H1 (cell line): ENCODE data around the gene PCCA. TPM values are rescaled to one million over a fixed set of nuclear protein-coding genes. Genes with fewer than 3 reads are reported as not detected.

Experiments used
- CTCF ChIA-PET: fragments of 300-600 bp; sonication (Branson Sonifier 250); formaldehyde crosslinking; loops from one replicate; lab custom pipeline; 2021; ENCODE audit not compliant: partially characterized antibody; lab: Charles Lee
- POLR2A ChIA-PET: fragments of 300-600 bp; sonication (Branson Sonifier 250); formaldehyde crosslinking; loops from one replicate; lab custom pipeline; 2021; ENCODE audit warnings: inconsistent platforms; ENCODE audit not compliant: partially characterized antibody; lab: Charles Lee
- DNase-seq, 2 experiments: peaks; one replicate each; pipeline versions ENCODE4 v3.0.0 to v3.0.0-alpha.2; 2010 to 2022; ENCODE audit warnings: low spot score in 2 of 2, low read depth in 1 of 2, mixed read lengths in 1 of 2
- FAIRE-seq: peaks from 2 replicates; lab custom pipeline; 2011; peaks lifted over from hg19 to GRCh38; lab: Jason Lieb, UNC
- H2AFZ ChIP-seq: 2 replicates; pipeline ENCODE4 v1.8.1; 2012; ENCODE audit warnings: low read length, inconsistent platforms
- H2AK5ac ChIP-seq: 2 replicates; pipeline ENCODE4 v1.6.1; 2013; ENCODE audit warnings: low read depth, low read length
- H2BK120ac ChIP-seq: replicated peaks from 2 replicates; pipeline ENCODE3; 2013; ENCODE audit warnings: low read depth, low read length, inconsistent platforms
- H2BK12ac ChIP-seq: 2 replicates; pipeline ENCODE4 v1.6.1; 2013; ENCODE audit warnings: low read depth, low read length
- H2BK15ac ChIP-seq: 2 replicates; pipeline ENCODE4 v1.6.1; 2013; ENCODE audit warnings: low read length
- H2BK20ac ChIP-seq: 2 replicates; pipeline ENCODE4 v1.6.1; 2013; ENCODE audit warnings: low read length
- H2BK5ac ChIP-seq: 2 replicates; pipeline ENCODE4 v1.6.1; 2013; ENCODE audit warnings: low read depth, low read length
- H3K14ac ChIP-seq: 2 replicates; pipeline ENCODE4 v1.6.1; 2013; ENCODE audit warnings: inconsistent platforms; ENCODE audit not compliant: insufficient read length
- H3K18ac ChIP-seq: 2 replicates; pipeline ENCODE4 v1.6.1; 2013; ENCODE audit warnings: low read length; ENCODE audit errors: extremely low read depth
- H3K23ac ChIP-seq: 2 replicates; pipeline ENCODE4 v1.6.1; 2013; ENCODE audit warnings: inconsistent platforms; ENCODE audit not compliant: insufficient read length
- H3K23me2 ChIP-seq: 2 replicates; pipeline ENCODE4 v1.6.1; 2013; ENCODE audit warnings: low read depth, low read length
- H3K27ac ChIP-seq: 2 replicates; pipeline ENCODE4 v1.6.1; 2011; ENCODE audit warnings: low read depth, low read length, inconsistent platforms
- H3K27me3 ChIP-seq, 4 experiments: replicated peaks in 1 of 4; 1 replicate in 1 of 4; 2 replicates in 3 of 4; pipeline versions ENCODE4 v1.6.1 to v1.8.1; 2011 to 2013; ENCODE audit warnings: low read length in 3 of 4, mild to moderate bottlenecking in 3 of 4, inconsistent platforms in 2 of 4, mixed read lengths in 2 of 4, moderate library complexity in 1 of 4; ENCODE audit not compliant: control insufficient read depth in 3 of 4, insufficient read depth in 3 of 4; ENCODE audit errors: extremely low read depth in 1 of 4
- H3K36me3 ChIP-seq, 4 experiments: 2 replicates each; pipeline versions ENCODE4 v1.6.1 to v1.8.1; 2011 to 2013; ENCODE audit warnings: mild to moderate bottlenecking in 4 of 4, low read length in 3 of 4, moderate library complexity in 2 of 4, control low read depth in 1 of 4, inconsistent platforms in 1 of 4; ENCODE audit not compliant: insufficient read depth in 4 of 4, control insufficient read depth in 2 of 4
- H3K4ac ChIP-seq: replicated peaks from 2 replicates; pipeline ENCODE3; 2013; ENCODE audit warnings: low read length, low read depth, mixed read lengths, inconsistent platforms; ENCODE audit not compliant: insufficient read length
- H3K4me1 ChIP-seq, 4 experiments: replicated peaks in 1 of 4; 1 replicate in 1 of 4; 2 replicates in 3 of 4; pipeline versions ENCODE4 v1.6.1 to v1.8.1; 2011 to 2013; ENCODE audit warnings: low read length in 3 of 4, inconsistent platforms in 2 of 4, mixed read lengths in 1 of 4; ENCODE audit not compliant: insufficient read depth in 4 of 4, control insufficient read depth in 3 of 4
- H3K4me2 ChIP-seq, 2 experiments: 2 replicates each; pipeline versions ENCODE4 v1.6.1 to v1.8.1; 2011 to 2013; ENCODE audit warnings: low read depth in 2 of 2, low read length in 2 of 2, control low read depth in 1 of 2, inconsistent platforms in 1 of 2, mild to moderate bottlenecking in 1 of 2; ENCODE audit not compliant: insufficient read depth in 1 of 2
- H3K4me3 ChIP-seq, 4 experiments: fragments of 200-600, 300-600 bp in 1 of 4; sonication (generic), shearing (Covaris generic), sonication (Bioruptor Twin) in 1 of 4; 2 replicates each; pipeline versions ENCODE4 v1.5.1 to v1.8.1; 2011 to 2016; ENCODE audit warnings: low read length in 4 of 4, low read depth in 3 of 4, control low read depth in 2 of 4, inconsistent platforms in 2 of 4, mild to moderate bottlenecking in 2 of 4, mixed read lengths in 1 of 4, moderate library complexity in 1 of 4; ENCODE audit not compliant: insufficient read depth in 2 of 4; ENCODE audit errors: extremely low read depth in 1 of 4
- H3K56ac ChIP-seq: replicated peaks from 2 replicates; pipeline ENCODE3; 2013; ENCODE audit warnings: low read depth, mild to moderate bottlenecking, mixed read lengths, low read length, inconsistent platforms; ENCODE audit not compliant: insufficient read length
- H3K79me1 ChIP-seq: 2 replicates; pipeline ENCODE4 v1.6.1; 2013; ENCODE audit warnings: low read depth, low read length, control low read depth
- H3K79me2 ChIP-seq, 2 experiments: 2 replicates each; pipeline versions ENCODE4 v1.6.1 to v1.8.1; 2012 to 2013; ENCODE audit warnings: low read length in 2 of 2, mild to moderate bottlenecking in 2 of 2, inconsistent platforms in 1 of 2; ENCODE audit not compliant: insufficient read depth in 2 of 2, control insufficient read depth in 1 of 2
- H3K9ac ChIP-seq, 4 experiments: replicated peaks in 1 of 4; 1 replicate in 1 of 4; 2 replicates in 3 of 4; pipeline versions ENCODE4 v1.6.1 to v1.8.1; 2011 to 2013; ENCODE audit warnings: low read depth in 3 of 4, low read length in 3 of 4, control low read depth in 2 of 4, mild to moderate bottlenecking in 2 of 4, moderate library complexity in 2 of 4, inconsistent platforms in 1 of 4; ENCODE audit errors: extremely low read depth in 1 of 4
- H3K9me3 ChIP-seq, 2 experiments: 2 replicates each; pipeline versions ENCODE4 v1.6.1 to v1.8.1; 2012 to 2013; ENCODE audit warnings: mild to moderate bottlenecking in 2 of 2, moderate library complexity in 2 of 2, control low read depth in 1 of 2, inconsistent platforms in 1 of 2, low read depth in 1 of 2, low read length in 1 of 2, mixed read lengths in 1 of 2; ENCODE audit not compliant: insufficient read depth in 2 of 2
- H4K20me1 ChIP-seq, 2 experiments: replicated peaks in 1 of 2; 2 replicates each; pipeline versions ENCODE3 to v1.8.1; 2011 to 2013; ENCODE audit warnings: inconsistent platforms in 2 of 2, low read length in 2 of 2, mild to moderate bottlenecking in 1 of 2; ENCODE audit not compliant: insufficient read depth in 2 of 2, control insufficient read depth in 1 of 2
- H4K5ac ChIP-seq: 2 replicates; pipeline ENCODE4 v1.6.1; 2013; ENCODE audit warnings: low read length, low read depth, mixed read lengths, inconsistent platforms; ENCODE audit not compliant: insufficient read length
- H4K8ac ChIP-seq: 2 replicates; pipeline ENCODE4 v1.8.0; 2013; ENCODE audit warnings: mild to moderate bottlenecking, moderate library complexity, low read length, inconsistent platforms; ENCODE audit not compliant: insufficient read depth; ENCODE audit errors: extremely low read depth
- H4K91ac ChIP-seq: replicated peaks from 2 replicates; pipeline ENCODE3; 2013; ENCODE audit warnings: low read length, mixed read lengths, inconsistent platforms; ENCODE audit not compliant: insufficient read length
- BRCA1 ChIP-seq: IDR thresholded peaks from 2 replicates; pipeline ENCODE4 v1.6.1; 2012; ENCODE audit warnings: low read depth, low read length, improper control_type of control experiment
- WGBS, 2 experiments: shearing (Covaris generic) in 1 of 2; methylation state at CpG; one replicate each; pipeline versions ENCODE4 v1.1.6 to v1.1.7; 2013 to 2015; ENCODE audit warnings: low lambda C conversion rate in 2 of 2, mixed read lengths in 2 of 2, inconsistent platforms in 1 of 2, low coverage in 1 of 2, missing lambda C conversion rate in 1 of 2; ENCODE audit not compliant: insufficient replicate concordance in 2 of 2, insufficient coverage in 1 of 2, insufficient read length in 1 of 2; ENCODE audit errors: extremely low coverage in 1 of 2, missing lambda C conversion rate in 1 of 2; 5-methylcytosine and 5-hydroxymethylcytosine counted together
- polyA plus RNA-seq, 7 experiments: library from polyadenylated mRNA; depleted of rRNA in 3 of 7; stranded (reverse) in 5 of 7; unstranded in 2 of 7; fragments of >200 nt in 5 of 7; fragments of 200-250 nt in 2 of 7; gene quantifications; 1 replicate in 5 of 7; 2 replicates in 1 of 7; 4 replicates in 1 of 7; pipeline versions ENCODE4 v1.2.1 to v1.2.3, GENCODE V29; 2011 to 2013; ENCODE audit warnings: missing spikeins in 2 of 7, mixed read lengths in 2 of 7
- total RNA-seq: library from RNA; stranded (reverse); fragmentation: NEBNext Ultra II Directional; extraction: Animal tissue kit (Norgen Biotek cat#: 25700); gene quantifications from 2 replicates; pipeline ENCODE4 v1.2.1, GENCODE V29; 2021

The PCCA gene
- total and polyA plus RNA-seq, 2 of the 8 experiments (the other 6 are each of a cell fraction or from before 2014, with no cell fraction given) = 18.4 to 49.8 TPM

- Histone ChIP-seq H2BK120ac (no peak overlapping the region), H2AK5ac (no peak overlapping the region), H3K79me2 (no peaks in the 10 kb centered on the region), H3K23ac (no peak overlapping the region), H3K14ac (no peak overlapping the region), H4K20me1 (no peaks in the 10 kb centered on the region), H3K56ac (no peak overlapping the region), H3K23me2 (no peaks in the 10 kb centered on the region), H2BK20ac (no peak overlapping the region), H3K36me3 (peaks cover 0 to 4% (median 2%) of the 10 kb centered on the region in 4 experiments; a peak in 2 of 8 replicates), H3K79me1 (no peaks in the 10 kb centered on the region), H4K5ac (no peak overlapping the region), H4K91ac (no peak overlapping the region), H3K4me1 (peaks cover 2 to 5% (median 3%) of the 10 kb centered on the region in 4 experiments; a peak in 5 of 7 replicates), H2BK15ac (no peak overlapping the region), H2BK12ac (no peak overlapping the region), H3K27ac (no peak overlapping the region), H4K8ac (no peak overlapping the region; the same call in 1 of the 2 replicates), H3K4me3 (no peak overlapping the region), H3K9ac (no peak overlapping the region), H3K4ac (no peak overlapping the region), H3K9me3 (no peaks in the 10 kb centered on the region), H2BK5ac (0 out of 2 replicates have a peak overlapping the region, but pooled peaks have one; percentile 13), H3K18ac (no peak overlapping the region), H3K27me3 (no peaks in the 10 kb centered on the region), H3K4me2 (no peak overlapping the region), H2AFZ (no peak overlapping the region)
- WGBS, 2 experiments = 92% methylated on average over 19 of the region's 19 CpGs; no CpG with 5 or more reads in 1 of the 2 experiments
- ChIA-PET POLR2A (interaction anchor here (1.6 kb wide), 1 partner anchor 14 kb away, joined by 4 read pairs; no protein-coding TSS in a partner anchor), CTCF (interaction anchor here (1.2 to 4.6 kb wide), 4 partner anchors 9 to 39 kb away, joined by 3 to 32 read pairs (median 5); no protein-coding TSS in a partner anchor)
- TF ChIP-seq BRCA1 = no peak
- DNase-seq (peak in 1 of 2 experiments; percentile 45), FAIRE-seq (no peak)
These were observed 444.7 kb downstream of the PCCA start for GRCh38 chr13:100533588-100534041.
